ENCODE measurements around the gene RIPPLY3.
"Not testable (repeated sequence)": the region's sequence is repeated elsewhere in the genome, so short reads cannot be mapped to it uniquely, and the experiment has no call there.

Gene RIPPLY3

DNA sequence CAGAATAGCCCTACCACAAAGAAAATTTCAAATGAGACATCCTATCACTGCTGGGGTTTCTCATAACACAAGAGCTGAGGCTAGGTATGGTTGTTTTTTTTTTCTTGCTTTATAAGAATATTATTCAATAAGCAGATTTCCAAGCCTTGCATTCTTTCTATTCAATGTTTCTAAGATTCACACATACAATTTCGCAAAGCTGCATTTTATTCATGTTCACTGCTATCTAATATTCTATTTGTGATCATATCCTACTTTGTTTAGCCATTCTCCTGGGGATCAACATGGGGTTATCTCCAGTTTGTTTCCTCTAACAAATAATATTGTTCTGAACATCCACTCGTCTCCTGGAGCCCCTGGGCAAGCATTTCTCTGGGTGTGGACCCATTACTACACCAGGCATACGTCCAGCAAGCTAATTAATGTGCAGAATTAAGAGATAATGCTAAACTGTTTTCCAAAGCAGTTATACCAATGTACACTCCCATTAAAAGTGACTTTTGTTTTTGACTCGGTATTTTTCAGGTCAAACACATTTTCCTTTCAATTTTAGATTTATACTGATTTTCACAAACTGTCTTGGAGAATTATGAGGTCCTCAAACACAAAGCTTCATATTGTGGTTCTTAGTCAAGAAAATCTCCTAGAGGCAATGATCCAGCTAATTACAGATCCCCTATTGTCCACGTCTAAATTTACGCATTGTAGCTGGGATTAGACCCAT lies 24.4 kb upstream of the RIPPLY3 start:
- DNase-seq: no peak

DNA sequence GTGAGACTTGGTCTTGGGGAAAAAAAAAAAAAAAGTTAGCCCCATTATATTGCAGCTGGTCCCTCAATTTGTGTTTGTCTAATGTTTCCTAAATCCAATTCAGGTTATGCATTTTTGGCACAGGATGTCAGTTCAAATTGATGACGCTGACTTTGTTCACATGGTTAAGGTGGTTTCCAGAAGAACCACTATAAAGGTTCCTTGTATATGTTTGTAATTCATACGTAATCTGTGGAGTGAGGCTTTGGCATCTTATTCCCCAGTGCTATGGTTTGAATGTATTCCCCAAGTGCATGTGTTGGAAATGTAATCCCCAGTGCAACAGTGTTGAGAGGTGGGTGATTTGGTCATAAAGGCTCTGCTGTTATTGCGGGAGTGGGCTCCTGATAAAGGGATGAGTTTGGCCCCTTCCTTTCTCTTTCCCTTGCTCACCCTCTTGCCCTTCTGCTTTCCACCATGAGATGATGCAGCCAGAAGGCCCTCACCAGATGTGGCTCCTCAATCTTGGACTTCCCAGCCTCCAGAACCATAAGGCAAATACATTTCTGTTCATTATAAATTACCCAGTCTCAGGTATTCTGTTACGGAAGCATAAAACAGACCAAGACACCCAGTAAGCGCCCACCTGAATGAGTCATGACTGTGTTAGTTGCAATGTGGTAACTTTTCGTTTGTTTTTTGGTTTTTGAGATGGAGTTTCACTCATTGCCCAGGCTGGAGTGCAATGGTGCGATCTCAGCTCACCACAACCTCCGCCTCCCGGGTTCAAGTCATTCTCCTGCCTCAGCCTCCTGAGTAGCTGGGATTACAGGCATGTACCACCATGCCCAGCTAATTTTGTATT lies 20.5 kb upstream of the RIPPLY3 start:
- no peak for DNase-seq

DNA sequence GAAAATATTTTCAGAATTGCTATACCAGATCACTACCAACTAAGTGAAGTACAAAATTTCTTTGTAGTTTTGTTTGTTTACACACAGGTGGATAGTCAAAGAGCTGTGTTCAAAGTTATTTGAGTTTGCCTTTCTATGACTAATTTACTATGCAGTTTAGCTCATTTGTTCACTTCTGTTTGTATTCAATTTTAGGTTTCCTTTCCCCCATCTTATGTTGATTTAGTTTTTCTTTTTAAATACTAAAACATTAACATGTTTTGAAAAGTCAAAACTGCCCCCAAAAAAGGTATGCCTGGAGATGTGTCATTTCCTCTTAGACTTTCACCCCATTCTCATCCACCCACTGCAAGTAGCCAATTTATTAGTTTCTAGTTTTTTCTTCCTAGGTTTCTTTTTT lies 18.7 kb upstream of the RIPPLY3 start:
- no peak for DNase-seq

DNA sequence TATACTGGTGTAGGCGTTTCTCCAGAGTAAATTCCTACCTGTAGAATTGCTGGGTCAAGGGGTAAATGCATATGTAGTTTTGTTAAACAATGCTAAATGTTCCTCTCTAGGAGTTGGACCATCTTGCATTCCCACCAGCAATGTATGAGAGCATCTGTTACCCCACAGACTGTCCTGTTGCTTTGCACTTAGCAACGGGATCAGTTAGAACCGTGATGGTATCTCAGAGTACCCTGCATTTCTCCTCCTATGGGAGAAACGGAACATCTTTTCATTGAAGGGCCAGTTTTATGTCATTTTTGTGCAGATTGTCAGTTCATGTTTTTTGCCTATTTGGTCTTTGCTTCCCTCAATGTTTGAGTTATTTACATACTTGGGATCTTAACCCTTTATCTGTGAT lies 18.0 kb upstream of the RIPPLY3 start:
- no peak for DNase-seq

DNA sequence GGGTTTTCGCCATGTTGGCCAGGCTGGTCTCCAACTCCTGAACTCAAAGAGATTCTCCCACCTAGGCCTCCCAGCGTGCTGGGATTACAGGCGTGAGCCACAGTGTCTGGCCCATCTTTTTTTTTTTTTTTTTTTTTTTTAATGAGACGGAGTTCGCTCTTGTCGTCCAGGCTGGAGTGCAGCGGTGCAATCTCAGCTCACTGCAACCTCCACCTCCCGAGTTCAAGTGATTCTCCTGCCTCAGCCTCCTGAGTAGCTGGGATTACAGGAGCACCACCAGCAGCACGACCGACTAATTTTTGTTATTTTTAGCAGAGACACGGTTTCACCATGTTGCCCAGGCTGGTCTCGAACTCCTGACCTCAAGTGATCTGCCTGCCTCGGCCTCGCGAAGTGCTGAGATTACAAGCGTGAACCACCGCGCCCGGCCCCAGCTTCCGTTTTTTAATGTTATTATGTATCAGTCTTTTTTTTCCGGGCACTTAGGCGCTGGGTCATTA lies 17.3 kb upstream of the RIPPLY3 start:
- DNase-seq: not testable (repeated sequence)

DNA sequence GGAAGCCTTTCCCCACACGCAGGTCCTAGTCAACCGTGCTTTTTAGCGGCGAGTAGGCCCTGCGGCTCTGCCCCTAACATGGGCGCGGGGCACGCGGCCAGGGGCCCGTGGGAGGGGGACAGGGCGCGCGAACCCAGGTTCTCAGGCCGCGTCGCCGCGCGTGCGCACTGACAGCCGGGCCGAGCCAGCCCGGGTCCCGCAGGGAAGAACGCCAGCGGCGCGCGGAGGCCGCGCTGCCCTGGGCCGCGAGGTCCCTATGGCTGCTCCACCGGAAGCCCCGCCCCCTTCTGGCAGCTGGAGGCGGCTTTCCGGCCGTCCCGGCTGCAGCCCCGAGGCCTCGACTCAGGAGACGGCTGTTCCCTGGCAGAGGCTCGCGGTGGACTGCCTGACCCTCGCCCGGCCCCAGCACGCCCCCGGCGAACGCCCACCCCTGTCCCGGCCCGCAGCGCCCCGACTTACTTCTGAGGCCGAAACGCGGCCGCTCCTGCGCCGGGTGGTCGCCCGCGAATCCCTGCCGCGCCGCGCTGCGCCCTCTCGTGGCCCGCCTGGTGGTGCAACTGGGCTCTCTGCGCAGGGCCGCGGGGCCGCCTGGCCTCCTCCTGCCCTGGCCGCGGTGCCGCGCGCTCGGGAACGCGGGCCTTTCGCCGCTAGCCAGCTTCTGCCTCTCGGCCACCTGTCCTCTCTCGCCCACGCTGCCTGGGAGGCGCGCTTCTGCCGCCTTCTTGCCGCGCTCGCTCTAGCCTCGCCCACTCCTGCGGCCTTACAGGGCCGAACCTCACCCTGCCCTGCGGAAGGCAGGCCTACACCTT lies 16.6 kb upstream of the RIPPLY3 start:
- peak; percentile 92 for DNase-seq

DNA sequence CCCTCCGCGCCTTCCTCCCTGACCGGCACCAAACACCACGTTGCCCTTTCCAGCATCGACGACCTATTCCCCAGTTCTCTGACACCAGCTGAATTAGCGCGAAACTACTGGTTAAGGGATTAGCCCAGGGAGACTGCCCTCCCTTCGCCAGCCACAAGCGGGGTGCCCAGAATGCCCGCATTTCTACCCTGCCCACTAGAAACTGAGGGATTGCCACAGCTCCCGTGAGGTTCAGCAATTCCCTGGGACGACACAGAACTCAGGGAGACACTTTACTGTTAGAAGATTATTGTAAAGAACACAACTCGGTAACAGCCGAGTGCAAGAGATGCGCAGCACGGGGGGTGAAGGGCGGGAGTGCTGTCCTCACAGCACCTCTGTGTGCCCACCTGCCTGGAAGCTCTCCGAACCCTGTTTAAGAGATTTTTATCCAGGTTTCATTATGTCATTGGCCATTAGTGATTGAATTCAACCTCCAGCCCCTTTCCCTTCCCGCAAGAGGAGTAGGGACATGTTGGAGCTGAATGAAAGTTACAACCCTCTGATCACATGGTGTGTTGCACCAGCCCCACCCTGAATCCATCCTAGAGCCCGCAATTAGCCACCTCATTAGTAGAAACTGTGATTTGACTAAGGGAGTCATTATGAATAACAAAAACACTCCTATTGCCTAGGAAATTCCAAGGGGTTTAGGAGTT lies 15.8 kb upstream of the RIPPLY3 start:
- no peak for DNase-seq

DNA sequence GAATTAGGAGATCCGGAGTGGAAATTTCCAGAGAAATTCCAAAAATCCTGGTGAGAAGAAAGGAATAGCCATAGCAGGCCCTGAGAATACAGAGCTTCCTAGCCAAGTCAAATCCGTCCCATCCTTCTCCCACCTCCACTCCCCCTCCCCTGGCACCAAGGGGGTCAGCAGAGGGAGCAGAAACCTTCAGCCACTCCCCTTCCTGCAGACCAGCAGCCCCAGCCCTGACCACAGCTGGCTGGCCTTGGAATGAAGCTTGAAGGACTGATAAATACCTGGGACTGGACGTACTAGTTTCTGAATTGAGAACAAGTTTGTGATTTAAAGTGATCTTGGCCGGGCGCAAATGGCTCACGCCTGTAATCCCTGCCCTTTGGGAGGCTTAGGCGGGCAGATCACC lies 13.8 kb upstream of the RIPPLY3 start:
- DNase-seq: no peak

DNA sequence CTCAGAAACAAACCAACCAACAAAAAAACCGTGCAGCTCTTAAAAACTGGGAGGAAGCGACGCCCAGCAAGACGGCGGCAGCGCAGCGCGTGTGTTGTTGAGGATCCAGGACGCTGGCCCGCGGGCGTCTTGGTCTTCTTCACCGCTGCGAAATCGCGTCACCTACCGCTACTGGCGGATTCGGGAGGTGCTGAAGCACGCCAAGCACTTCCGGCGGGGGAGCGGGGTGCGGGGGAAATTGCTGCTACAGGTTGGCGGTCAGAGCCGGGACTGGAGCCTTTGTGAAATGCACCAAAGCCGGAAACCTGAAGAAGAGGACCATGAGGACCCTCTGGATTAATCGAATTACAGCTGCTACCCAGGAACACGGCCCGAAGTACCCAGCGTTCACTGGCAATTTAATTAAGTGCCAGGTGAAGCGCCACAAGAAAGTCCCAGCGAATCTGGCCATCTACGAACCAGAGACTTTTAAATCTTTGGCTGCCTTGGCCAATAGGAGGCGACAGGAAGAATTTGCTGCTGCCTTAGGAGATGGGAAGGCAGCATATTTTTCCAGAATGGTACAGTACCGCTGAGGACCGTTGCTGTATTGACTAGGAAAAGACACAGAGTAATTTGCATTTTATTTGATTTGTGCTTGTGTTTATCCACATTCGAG lies 11.9 kb upstream of the RIPPLY3 start:
- DNase-seq: peak; percentile 58

DNA sequence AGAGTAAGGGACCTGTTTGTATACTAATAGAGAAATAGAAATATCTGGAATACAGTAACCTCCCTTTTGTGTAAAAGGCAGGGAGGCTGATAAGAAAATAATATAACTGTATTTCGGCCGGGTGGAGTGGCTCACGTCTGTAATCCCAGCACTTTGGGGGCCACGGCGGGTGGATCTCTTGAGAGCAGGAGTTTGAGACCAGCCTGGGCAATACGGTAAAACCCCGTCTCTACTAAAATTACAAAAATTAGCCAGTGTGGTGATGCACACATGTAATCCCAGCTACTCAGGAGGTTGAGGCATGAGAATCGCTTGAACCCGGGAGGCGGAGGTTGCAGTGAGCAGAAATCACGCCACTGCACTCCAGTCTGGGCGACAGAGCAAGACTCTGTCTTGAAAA lies 11.2 kb upstream of the RIPPLY3 start:
- not testable (repeated sequence) for DNase-seq

DNA sequence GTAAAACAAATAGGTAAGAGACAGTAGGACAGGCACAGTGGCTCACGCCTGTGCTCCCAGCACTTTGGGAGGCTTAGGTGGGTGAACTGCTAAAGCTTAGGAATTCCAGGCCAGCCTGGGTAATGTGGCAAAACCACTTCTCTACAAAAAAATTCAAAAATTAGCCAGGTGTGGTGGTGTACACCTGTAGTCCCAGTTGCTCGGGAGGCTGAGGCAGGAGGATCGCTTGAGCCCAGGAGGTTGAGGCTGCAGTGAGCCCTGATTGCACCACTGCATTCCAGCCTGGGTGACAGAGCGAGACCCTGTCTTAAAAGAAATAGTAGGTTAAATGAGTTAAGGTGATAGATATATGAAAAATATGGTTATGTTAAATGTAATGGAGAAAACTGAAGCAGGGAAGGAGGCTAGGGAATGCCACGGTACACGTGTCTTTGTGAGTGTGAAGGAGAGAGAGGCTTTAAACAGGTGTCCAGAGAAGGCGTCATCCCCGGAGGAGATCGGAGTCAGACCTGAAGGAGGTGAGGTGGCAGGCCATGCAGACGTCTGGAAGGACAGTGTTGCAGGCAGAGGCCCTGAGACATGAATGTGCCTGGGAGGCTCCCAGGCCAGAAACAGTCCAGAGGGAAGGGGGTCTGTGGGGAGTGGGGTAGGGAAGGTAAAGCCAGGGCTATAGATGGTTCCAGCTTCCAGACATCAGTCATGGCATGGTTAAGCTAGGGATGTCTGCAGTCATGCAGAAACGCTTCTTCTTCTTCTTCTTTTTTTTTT lies 7.2 kb upstream of the RIPPLY3 start:
- no peak for DNase-seq

DNA sequence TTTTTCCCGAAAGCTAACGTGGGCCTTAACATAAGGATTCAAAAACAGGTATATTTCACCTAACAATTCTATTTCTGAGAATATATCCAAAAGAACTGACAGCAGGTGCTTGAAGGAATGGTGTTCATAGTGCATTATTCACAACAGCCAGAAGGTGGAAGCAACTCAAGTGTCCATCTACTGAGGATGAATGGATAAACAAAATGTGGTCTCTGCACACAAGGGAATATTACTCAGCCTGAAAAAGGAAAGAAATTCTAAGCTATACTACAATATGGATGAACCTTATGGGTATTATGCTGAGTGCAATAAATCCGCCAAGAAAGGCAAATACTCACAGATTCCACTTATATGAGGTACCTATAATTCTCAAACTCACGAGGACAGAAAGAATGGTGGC lies 6.1 kb upstream of the RIPPLY3 start:
- no peak for DNase-seq

DNA sequence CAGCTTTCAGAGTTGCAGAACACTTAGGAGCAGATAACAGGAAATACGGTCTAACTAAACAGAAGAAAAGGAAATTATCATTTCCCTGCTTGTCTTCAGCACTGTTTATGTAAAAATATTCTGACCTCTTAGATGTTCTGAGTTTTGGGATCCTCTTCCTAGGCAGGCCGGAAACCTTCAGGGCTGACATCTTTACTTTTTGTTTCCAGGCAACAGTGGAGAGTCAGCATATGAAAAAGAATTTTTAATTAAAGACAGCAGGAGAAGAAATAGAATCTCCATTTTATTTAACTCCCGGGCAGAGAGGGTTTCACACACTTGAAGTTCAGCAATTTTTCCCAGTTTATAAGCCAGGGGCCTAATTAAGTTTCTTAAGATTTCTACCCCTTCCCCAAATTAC lies 5.1 kb upstream of the RIPPLY3 start:
- no peak for DNase-seq

DNA sequence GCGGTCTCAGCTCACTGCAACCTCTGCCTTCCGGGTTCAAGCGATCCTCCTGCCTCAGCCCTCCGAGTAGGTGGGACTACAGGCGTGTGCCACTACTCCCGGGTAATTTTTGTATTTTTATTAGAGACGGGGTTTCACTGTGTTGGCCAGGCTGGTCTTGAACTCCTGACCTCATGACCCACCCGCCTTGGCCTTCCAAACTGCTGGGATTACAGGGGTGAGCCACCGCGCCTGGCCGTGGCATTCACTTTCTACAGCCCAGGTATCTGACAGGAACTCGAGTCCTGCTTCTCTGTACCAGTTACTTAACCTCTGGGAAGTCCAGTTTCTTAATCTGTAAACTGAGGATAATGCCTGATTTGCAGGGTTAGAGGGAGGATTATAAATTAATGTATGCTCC lies 3.7 kb upstream of the RIPPLY3 start:
- DNase-seq: not testable (repeated sequence)

DNA sequence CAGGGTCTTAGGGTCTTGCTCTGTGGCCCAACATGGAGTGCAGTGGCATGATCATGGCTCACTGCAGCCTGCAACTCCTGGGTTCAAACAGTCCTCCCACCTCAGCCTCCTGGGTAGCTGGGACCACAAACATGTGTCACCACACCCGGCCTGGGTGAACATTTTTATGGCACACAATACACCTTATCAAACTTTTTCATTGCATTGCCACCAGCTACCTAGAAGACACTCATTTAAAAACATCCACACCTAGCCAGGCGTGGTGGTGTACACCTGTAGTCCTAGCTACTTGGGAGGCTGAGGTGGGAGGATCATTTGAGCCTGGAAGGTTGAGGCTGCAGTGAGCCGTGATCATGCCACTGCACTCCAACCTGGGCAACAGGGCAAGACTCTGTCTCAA lies 2.6 kb upstream of the RIPPLY3 start:
- DNase-seq: not testable (repeated sequence)

DNA sequence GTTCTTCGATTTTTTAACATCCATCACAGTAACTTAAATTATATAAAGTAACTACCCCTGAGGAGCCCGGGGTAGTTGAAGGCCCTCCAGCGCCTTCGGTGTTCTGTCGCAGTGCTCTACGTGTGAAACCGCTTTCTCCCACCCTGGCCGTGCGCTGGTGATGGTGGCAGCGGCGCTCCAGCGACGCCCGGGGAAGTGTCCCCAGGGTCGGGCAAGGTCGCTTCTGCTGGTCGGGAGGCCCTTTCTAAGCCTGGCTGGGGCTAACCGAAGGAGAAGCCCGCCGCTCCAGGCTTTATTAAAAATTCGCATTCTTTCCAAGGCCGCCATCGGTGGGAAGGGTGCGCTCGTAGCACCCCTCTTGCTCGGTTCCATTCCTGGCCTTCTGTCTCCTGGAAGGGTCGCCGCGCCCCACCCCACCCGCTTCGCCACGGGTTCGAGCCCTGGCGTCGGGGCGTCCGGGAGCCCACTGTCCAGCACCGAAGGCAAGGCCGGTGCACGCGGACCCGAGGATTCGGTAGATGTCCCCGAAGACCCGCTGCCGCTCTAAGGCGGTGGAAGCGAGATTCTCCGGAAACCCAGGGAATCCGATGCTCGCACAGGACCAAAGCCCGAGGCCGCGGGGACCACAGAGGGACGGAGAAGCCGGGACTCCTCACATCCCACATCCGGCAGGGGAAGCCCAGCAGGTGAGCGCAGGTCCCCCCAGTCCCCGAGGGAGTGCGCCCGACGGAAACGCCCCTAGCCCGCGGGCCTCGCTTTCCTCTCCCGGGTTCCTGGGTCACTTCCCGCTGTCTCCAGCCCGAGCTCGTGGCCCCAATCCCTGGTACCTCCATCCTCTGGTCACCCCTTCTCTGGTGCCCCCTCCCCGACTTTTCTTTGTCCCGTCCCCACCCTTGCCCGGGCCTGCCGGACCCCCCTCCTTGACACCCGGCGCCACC lies 685 bp upstream of the RIPPLY3 start:
- DNase-seq: no peak

DNA sequence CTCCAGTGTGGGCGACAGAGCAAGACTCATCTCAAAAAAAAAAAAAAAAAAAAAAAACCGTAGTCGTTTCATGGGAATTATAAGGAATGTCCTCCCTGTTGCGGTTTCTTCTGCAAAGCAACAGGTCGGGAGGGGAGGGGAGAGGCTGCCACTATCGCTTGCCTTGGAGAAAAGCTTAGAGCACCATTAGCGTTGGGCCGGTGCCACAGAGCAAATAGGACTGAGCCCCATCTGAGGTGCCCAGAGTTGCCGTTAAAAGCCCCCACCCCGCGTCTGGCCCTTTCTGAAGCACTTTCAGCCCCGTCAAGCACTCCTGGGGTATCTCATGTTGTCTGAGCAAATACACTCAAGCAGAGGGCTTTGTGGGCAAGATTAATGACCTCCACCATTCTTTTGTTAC lies 2.2 kb downstream of the RIPPLY3 start:
- DNase-seq: no peak

DNA sequence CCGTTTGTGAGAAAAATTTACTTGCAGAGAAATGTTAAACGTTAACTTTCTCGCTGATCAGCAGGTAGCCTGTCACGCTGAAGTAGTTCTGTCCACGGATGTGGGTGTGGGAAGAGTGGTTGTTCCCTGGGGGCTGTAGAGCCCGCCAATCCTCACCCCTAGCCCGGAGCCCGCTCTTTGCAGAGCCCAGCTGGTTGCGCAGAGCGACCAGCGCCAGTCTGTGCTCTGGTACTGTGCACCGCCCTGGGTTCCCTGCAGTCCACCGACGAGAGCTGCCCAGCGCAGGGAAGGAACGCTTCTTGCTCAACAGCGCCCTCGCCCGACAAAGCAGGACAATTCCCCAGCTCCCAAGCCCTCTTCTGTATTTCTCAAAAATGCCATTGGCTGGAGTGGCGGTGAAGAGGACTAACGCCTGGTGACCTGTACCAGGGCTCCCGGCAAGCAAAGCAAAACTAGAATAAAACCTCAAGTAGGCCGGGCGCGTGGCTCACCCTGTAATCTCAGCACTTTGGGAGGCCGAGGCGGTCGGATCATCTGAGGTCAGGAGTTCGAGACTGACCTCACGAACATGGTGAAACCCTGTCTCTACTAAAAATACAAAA lies 3.3 kb downstream of the RIPPLY3 start:
- DNase-seq: peak; percentile 83

DNA sequence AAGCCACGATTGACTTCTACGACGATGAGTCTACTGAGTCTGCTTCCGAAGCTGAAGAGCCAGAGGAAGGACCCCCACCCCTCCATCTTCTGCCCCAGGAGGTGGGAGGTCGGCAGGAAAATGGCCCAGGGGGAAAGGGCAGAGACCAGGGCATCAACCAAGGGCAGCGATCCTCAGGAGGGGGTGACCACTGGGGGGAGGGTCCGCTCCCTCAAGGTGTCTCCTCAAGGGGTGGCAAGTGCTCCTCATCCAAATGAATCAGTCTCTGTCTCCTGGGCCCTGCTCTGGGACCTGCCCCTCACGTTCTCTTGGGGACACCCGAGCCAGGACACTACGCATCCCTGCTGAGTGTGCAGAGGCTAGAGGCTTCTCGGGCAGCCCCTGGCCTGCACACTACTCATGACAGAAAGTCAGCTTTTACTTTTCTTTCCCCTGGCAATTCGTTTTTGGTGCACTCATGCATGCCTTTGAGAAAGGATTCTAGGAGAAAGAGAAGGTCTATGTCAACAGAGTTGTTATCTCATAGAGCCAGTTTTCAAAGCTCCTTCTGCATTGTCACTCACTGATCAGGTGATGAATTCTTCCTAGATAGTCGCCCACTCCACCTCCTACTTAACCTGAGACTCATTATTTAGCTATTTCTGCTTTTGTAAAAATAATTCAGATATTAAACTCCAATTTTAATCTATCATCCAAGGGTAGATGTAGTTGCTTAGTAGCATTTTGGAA lies 11.6 kb downstream of the RIPPLY3 start:
- DNase-seq: no peak

Data from CD4-positive, alpha-beta T cell treated with Interleukin-6 for 4 hours (primary cell).